Retinal pigment epithelial cell (primary cell): ENCODE results near the gene AJAP1.

Experiments used
- DNase-seq: peaks from one replicate; pipeline ENCODE4 v3.0.0-alpha.2; 2010; ENCODE audit warnings: low read depth
- H3K4me3 ChIP-seq: 2 replicates; pipeline ENCODE4 v1.5.1; 2011; ENCODE audit warnings: mild to moderate bottlenecking, low read length, control low read depth, moderate library complexity
- CTCF ChIP-seq: conservative IDR thresholded peaks from 2 replicates; pipeline ENCODE4 v1.5.1; 2011; ENCODE audit warnings: low read depth, low read length, control low read depth, inconsistent platforms

AJAP1 gene

GRCh38 chr1:4755864-4756504 is 101.6 kb downstream of the AJAP1 start:
- TF ChIP-seq CTCF, result no peak
- no peak for DNase-seq
- H3K4me3 ChIP-seq, result no peak overlapping the region

GRCh38 chr1:4756851-4757580 is 102.6 kb downstream of the AJAP1 start:
- no peak for DNase-seq
- H3K4me3 ChIP-seq, result no peak overlapping the region
- no peak for TF ChIP-seq CTCF

GRCh38 chr1:4759671-4760070 is 105.3 kb downstream of the AJAP1 start:
- no peak overlapping the region for H3K4me3 ChIP-seq
- TF ChIP-seq CTCF, result no peak
- DNase-seq, result no peak

- no peak for DNase-seq
- TF ChIP-seq CTCF, result no peak
- no peak overlapping the region for H3K4me3 ChIP-seq
Measured at GRCh38 chr1:4760088-4760487, 105.7 kb downstream of the AJAP1 start.

- no peak for TF ChIP-seq CTCF
- DNase-seq, result no peak
- no peak overlapping the region for H3K4me3 ChIP-seq
Measured at GRCh38 chr1:4761324-4761723, 106.9 kb downstream of the AJAP1 start.

GRCh38 chr1:4762146-4762545 is 107.7 kb downstream of the AJAP1 start:
- no peak overlapping the region for H3K4me3 ChIP-seq
- TF ChIP-seq CTCF, result no peak
- DNase-seq, result no peak

- no peak overlapping the region for H3K4me3 ChIP-seq
- no peak for TF ChIP-seq CTCF
- no peak for DNase-seq
Measured at GRCh38 chr1:4767308-4767707, 112.9 kb downstream of the AJAP1 start.
